Stomach (tissue), 9 donors: Measurements from ENCODE around the gene MRPL23. TPM values are rescaled to one million over a fixed set of nuclear protein-coding genes. Genes with fewer than 3 reads are reported as not detected.

ENCODE experiments used
- DNase-seq, 2 donors: peaks; one replicate each; pipeline versions ENCODE4 v3.0.0 to v3.0.0-alpha.2; 2013 to 2019
- H3K27ac ChIP-seq, 5 donors: fragments of 200-600 bp in 4 of 5; sonication (generic) in 4 of 5; one replicate each; pipeline ENCODE4 v1.5.1; 2013 to 2019; ENCODE audit warnings: mild to moderate bottlenecking in 1 of 5, moderate library complexity in 1 of 5
- H3K27me3 ChIP-seq, 3 donors: fragments of 200-600 bp; sonication (generic); one replicate each; pipeline ENCODE4 v1.5.1; 2017 to 2019; ENCODE audit warnings: mixed run types in 1 of 3
- H3K36me3 ChIP-seq, 4 donors: fragments of 200-600 bp; sonication (generic); 1 replicate in 3 of 4; 2 replicates in 1 of 4; pipeline ENCODE4 v1.5.1; 2016 to 2019
- H3K4me1 ChIP-seq, 4 donors: fragments of 200-600 bp; sonication (generic); one replicate each; pipeline ENCODE4 v1.5.1; 2016 to 2019
- H3K4me3 ChIP-seq, 4 donors: fragments of 200-600 bp; sonication (generic) in 3 of 4; one replicate each; pipeline ENCODE4 v1.5.1; 2016 to 2019; ENCODE audit warnings: mild to moderate bottlenecking in 1 of 4
- H3K9me3 ChIP-seq, 4 donors: fragments of 200-600 bp; sonication (generic); one replicate each; pipeline ENCODE4 v1.5.1; 2016 to 2019
- CTCF ChIP-seq, 7 experiments: fragments of 450-650 bp in 4 of 7; fragments of 200-600 bp in 3 of 7; sonication (generic) in 3 of 7; IDR thresholded peaks; one replicate each; pipeline ENCODE4 v1.5.1; 2016 to 2019; ENCODE audit warnings: antibody characterized with exemption in 7 of 7, control low read depth in 2 of 7, mild to moderate bottlenecking in 1 of 7
- EP300 ChIP-seq: sonication (generic); formaldehyde crosslinking; IDR thresholded peaks from one replicate; pipeline ENCODE4 v1.6.1; 2017; ENCODE audit warnings: antibody characterized with exemption
- POLR2A ChIP-seq, 4 donors: fragments of 450-650 bp; IDR thresholded peaks; one replicate each; pipeline ENCODE4 v1.6.1; 2016; ENCODE audit warnings: antibody characterized with exemption in 4 of 4, control low read depth in 2 of 4, mild to moderate bottlenecking in 1 of 4, moderate library complexity in 1 of 4
- POLR2AphosphoS5 ChIP-seq, 3 donors: sonication (generic); formaldehyde crosslinking; IDR thresholded peaks; one replicate each; pipeline ENCODE4 v1.6.1; 2016; ENCODE audit warnings: antibody characterized with exemption in 3 of 3
- WGBS, 5 donors: extraction: QIAGEN DNeasy Blood & Tissue Kit in 3 of 5; methylation state at CpG; one replicate each; pipeline versions ENCODE4 v1.1.5 to v1.1.7; 2013 to 2018; 5-methylcytosine and 5-hydroxymethylcytosine counted together
- intact Hi-C: fragments of 100-400 bp; cut with DNase I; formaldehyde crosslinking; loops from one replicate; pipeline ENCODE4 v1.15.1; 2023; ENCODE audit warnings: low total_unique reads
- polyA plus RNA-seq, 3 donors: library from polyadenylated mRNA; stranded (reverse); fragments of 200-250 nt; gene quantifications; one replicate each; pipeline ENCODE4 v1.2.3, GENCODE V29; 2013
- total RNA-seq, 5 donors: library from RNA; depleted of rRNA; stranded (reverse); fragments of >200 nt; gene quantifications; one replicate each; pipeline versions ENCODE4 v1.1.0 to v1.2.3, GENCODE V29; 2014 to 2016
- donor health status: healthy with polysubstance abuse.
- donor health status: Bipolar disorder and iron deficiency.
- donor health status: healthy.

Gene MRPL23
- total and polyA plus RNA-seq, 8 donors, result 14.0 to 317 (median 113) TPM

GRCh38 chr11:1913271-1914060 is 33.7 kb upstream of the MRPL23 start:
- intact Hi-C loops, result loop anchor here (2.0 kb wide), 1 partner anchor 21 kb away; no protein-coding TSS in a partner anchor
- 86 to 89% (median 88%) methylated on average over 26 to 31 of the region's 31 CpGs for WGBS, 5 donors
- no peaks in the 10 kb centered on the region for H3K9me3 ChIP-seq
- no peaks in the 10 kb centered on the region for H3K36me3 ChIP-seq
- H3K27me3 ChIP-seq, result peaks cover 0 to 11% (median 0%) of the 10 kb centered on the region in 3 donors
- H3K4me1 ChIP-seq, result peaks cover 0 to 10% (median 6%) of the 10 kb centered on the region in 4 donors
- no peak overlapping the region for H3K27ac ChIP-seq
- TF ChIP-seq POLR2A (IDR thresholded peaks at IDR 0.05) (no peak), EP300 (no peak), POLR2AphosphoS5 (IDR thresholded peaks at IDR 0.05) (no peak), CTCF (IDR thresholded peaks at IDR 0.05) (no peak)
- DNase-seq, result no peak
- no peak overlapping the region for H3K4me3 ChIP-seq

- DNase-seq, result no peak
Observed at GRCh38 chr11:1915795-1916131, 31.4 kb upstream of the MRPL23 start.

GRCh38 chr11:1916132-1916985 is 30.8 kb upstream of the MRPL23 start:
- 67 to 92% (median 72%) methylated on average over 7 to 14 of the region's 14 CpGs for WGBS, 5 donors
- TF ChIP-seq POLR2A (IDR thresholded peaks at IDR 0.05), result no peak
- no peak for TF ChIP-seq EP300
- TF ChIP-seq POLR2AphosphoS5 (IDR thresholded peaks at IDR 0.05), result no peak
- no peak for TF ChIP-seq CTCF (IDR thresholded peaks at IDR 0.05)
- H3K9me3 ChIP-seq, result no peaks in the 10 kb centered on the region
- no peak for DNase-seq
- H3K27me3 ChIP-seq, result peaks cover 0 to 32% (median 8%) of the 10 kb centered on the region in 3 donors
- no peak overlapping the region for H3K4me3 ChIP-seq
- intact Hi-C loops, result loop anchor here (1.0 kb wide), 1 partner anchor 23 kb away; no protein-coding TSS in a partner anchor
- H3K27ac ChIP-seq, result peak overlapping the region in 1 of 5 donors; percentile 38
- no peaks in the 10 kb centered on the region for H3K36me3 ChIP-seq
- peaks cover 0 to 10% (median 8%) of the 10 kb centered on the region in 4 donors for H3K4me1 ChIP-seq

More at GRCh38 chr11:1915795-1916131, 31.4 kb upstream of the MRPL23 start:
- Histone ChIP-seq H3K4me1 (peaks cover 0 to 10% (median 6%) of the 10 kb centered on the region in 4 donors), H3K27me3 (peaks cover 0 to 26% (median 2%) of the 10 kb centered on the region in 3 donors), H3K27ac (no peak overlapping the region), H3K9me3 (no peaks in the 10 kb centered on the region), H3K4me3 (no peak overlapping the region), H3K36me3 (no peaks in the 10 kb centered on the region)
- intact Hi-C loops, result loop anchor here (1.0 kb wide), 1 partner anchor 22 kb away; no protein-coding TSS in a partner anchor
- 85 to 96% (median 94%) methylated on average over 2 of the region's 2 CpGs for WGBS, 5 donors
- TF ChIP-seq EP300, result no peak
- TF ChIP-seq POLR2A (IDR thresholded peaks at IDR 0.05), result no peak
- TF ChIP-seq POLR2AphosphoS5 (IDR thresholded peaks at IDR 0.05), result no peak
- no peak for TF ChIP-seq CTCF (IDR thresholded peaks at IDR 0.05)

GRCh38 chr11:1916986-1917522 is 30.1 kb upstream of the MRPL23 start:
- peak overlapping the region in 1 of 5 donors; percentile 38 for H3K27ac ChIP-seq
- H3K36me3 ChIP-seq, result no peaks in the 10 kb centered on the region
- peaks cover 0 to 16% (median 9%) of the 10 kb centered on the region in 4 donors for H3K4me1 ChIP-seq
- no peak for DNase-seq
- H3K9me3 ChIP-seq, result no peaks in the 10 kb centered on the region
- TF ChIP-seq CTCF (IDR thresholded peaks at IDR 0.05) (no peak), POLR2AphosphoS5 (IDR thresholded peaks at IDR 0.05) (no peak)
- no peak overlapping the region for H3K4me3 ChIP-seq
- 53 to 65% (median 63%) methylated on average over 6 to 8 of the region's 8 CpGs for WGBS, 5 donors
- peaks cover 0 to 36% (median 10%) of the 10 kb centered on the region in 3 donors for H3K27me3 ChIP-seq
- intact Hi-C loops, result loop anchor here (1.0 kb wide), 1 partner anchor 24 kb away; no protein-coding TSS in a partner anchor
